Measurements from ENCODE around the gene ATF6.

DNA sequence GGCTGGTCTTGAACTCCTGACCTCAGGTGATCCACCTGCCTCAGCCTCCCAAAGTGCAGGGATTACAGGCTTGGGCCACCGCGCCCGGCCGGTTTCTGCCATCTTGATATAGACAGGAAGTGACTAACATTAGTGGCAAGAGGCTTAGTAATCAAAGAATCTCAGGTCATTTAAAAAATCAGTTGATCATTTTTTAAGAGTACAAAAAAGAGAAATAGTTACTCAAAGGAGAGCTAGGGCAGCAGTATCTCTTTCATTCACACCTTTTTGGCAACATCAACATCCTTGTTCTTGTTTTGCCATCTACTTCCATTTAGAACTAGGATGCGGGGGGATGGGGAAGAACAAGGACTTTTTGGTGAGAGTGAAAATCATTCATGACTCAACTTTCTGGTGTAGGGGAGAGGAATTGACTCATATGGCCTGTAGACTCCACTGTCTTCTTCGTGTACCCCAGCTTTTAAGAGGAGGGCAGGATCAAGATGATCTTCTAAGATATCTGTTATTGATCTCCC, 36.0 kb upstream of the ATF6 start:
- TF ChIP-seq, protein P1, sequence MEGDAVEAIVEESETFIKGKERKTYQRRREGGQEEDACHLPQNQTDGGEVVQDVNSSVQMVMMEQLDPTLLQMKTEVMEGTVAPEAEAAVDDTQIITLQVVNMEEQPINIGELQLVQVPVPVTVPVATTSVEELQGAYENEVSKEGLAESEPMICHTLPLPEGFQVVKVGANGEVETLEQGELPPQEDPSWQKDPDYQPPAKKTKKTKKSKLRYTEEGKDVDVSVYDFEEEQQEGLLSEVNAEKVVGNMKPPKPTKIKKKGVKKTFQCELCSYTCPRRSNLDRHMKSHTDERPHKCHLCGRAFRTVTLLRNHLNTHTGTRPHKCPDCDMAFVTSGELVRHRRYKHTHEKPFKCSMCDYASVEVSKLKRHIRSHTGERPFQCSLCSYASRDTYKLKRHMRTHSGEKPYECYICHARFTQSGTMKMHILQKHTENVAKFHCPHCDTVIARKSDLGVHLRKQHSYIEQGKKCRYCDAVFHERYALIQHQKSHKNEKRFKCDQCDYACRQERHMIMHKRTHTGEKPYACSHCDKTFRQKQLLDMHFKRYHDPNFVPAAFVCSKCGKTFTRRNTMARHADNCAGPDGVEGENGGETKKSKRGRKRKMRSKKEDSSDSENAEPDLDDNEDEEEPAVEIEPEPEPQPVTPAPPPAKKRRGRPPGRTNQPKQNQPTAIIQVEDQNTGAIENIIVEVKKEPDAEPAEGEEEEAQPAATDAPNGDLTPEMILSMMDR (IDR thresholded peaks at IDR 0.05; ENCODE audit: low read depth, low read length, poor library complexity, severe bottlenecking): no peak
- no peak for TF ChIP-seq EZH2phosphoT487 (IDR thresholded peaks at IDR 0.05; ENCODE audit: borderline replicate concordance, low read length)

Measured in DOHH2 (cell line).